Neutrophil (primary cell): ENCODE data around the gene ALDH16A1.

Experiments used
- H3K27ac ChIP-seq: fragments of 200-600 bp; sonication (generic); 2 replicates; pipeline ENCODE4 v1.5.1; 2016; ENCODE audit warnings: mild to moderate bottlenecking, moderate library complexity
- H3K27me3 ChIP-seq: fragments of 200-600 bp; sonication (generic); 2 replicates; pipeline ENCODE4 v1.6.0; 2016; ENCODE audit warnings: mild to moderate bottlenecking
- H3K36me3 ChIP-seq: fragments of 200-600 bp; sonication (generic); 2 replicates; pipeline ENCODE4 v1.5.1; 2017
- H3K4me1 ChIP-seq, 2 experiments: fragments of 200-600 bp in 1 of 2; sonication (generic) in 1 of 2; 1 replicate in 1 of 2; 2 replicates in 1 of 2; pipeline versions ENCODE4 v1.5.1 to v1.6.1; 2013 to 2016; ENCODE audit warnings: low read depth in 1 of 2, low read length in 1 of 2, mild to moderate bottlenecking in 1 of 2, moderate library complexity in 1 of 2; ENCODE audit not compliant: control insufficient read depth in 1 of 2, insufficient read depth in 1 of 2
- H3K4me3 ChIP-seq, 2 experiments: fragments of 200-600 bp in 1 of 2; sonication (generic) in 1 of 2; 1 replicate in 1 of 2; 2 replicates in 1 of 2; pipeline ENCODE4 v1.5.1; 2013 to 2016; ENCODE audit warnings: low read depth in 1 of 2, low read length in 1 of 2, mild to moderate bottlenecking in 1 of 2, moderate library complexity in 1 of 2
- H3K9me3 ChIP-seq: fragments of 200-600 bp; sonication (generic); 2 replicates; pipeline ENCODE4 v1.5.1; 2016
- CTCF ChIP-seq: fragments of 200-600 bp; sonication (generic); IDR thresholded peaks from 2 replicates; pipeline ENCODE4 v1.5.1; 2016; ENCODE audit warnings: antibody characterized with exemption

Gene ALDH16A1

GRCh38 chr19:49513746-49514118 lies 60.7 kb downstream of the ALDH16A1 start:
- no peak for TF ChIP-seq CTCF
- H3K36me3 ChIP-seq: peaks cover 44% of the 10 kb centered on the region
- H3K9me3 ChIP-seq: no peaks in the 10 kb centered on the region
- H3K27me3 ChIP-seq: no peaks in the 10 kb centered on the region
- H3K4me1 ChIP-seq: peaks cover 57 to 59% of the 10 kb centered on the region in 2 experiments
- peak overlapping the region; percentile 92 to 93 for H3K4me3 ChIP-seq
- peak overlapping the region; percentile 98 for H3K27ac ChIP-seq

- H3K4me3 ChIP-seq: peak overlapping the region; percentile 92 to 93
- H3K4me1 ChIP-seq: peaks cover 57 to 59% of the 10 kb centered on the region in 2 experiments
- H3K27ac ChIP-seq: peak overlapping the region; percentile 98
- H3K9me3 ChIP-seq: no peaks in the 10 kb centered on the region
- H3K36me3 ChIP-seq: peaks cover 47% of the 10 kb centered on the region
- TF ChIP-seq CTCF: no peak
- H3K27me3 ChIP-seq: no peaks in the 10 kb centered on the region
These were observed 61.1 kb downstream of the ALDH16A1 start for GRCh38 chr19:49514151-49514550.

GRCh38 chr19:49515767-49516166 lies 62.7 kb downstream of the ALDH16A1 start:
- H3K4me3 ChIP-seq: peak overlapping the region in 1 of 2 experiments; percentile 20
- H3K4me1 ChIP-seq: peaks cover 57 to 59% of the 10 kb centered on the region in 2 experiments
- H3K27me3 ChIP-seq: no peaks in the 10 kb centered on the region
- peak overlapping the region; percentile 83 for H3K27ac ChIP-seq
- H3K36me3 ChIP-seq: peaks cover 62% of the 10 kb centered on the region
- TF ChIP-seq CTCF: no peak
- H3K9me3 ChIP-seq: no peaks in the 10 kb centered on the region

- H3K27ac ChIP-seq: peak overlapping the region; percentile 83
- no peak for TF ChIP-seq CTCF
- peaks cover 81% of the 10 kb centered on the region for H3K36me3 ChIP-seq
- no peaks in the 10 kb centered on the region for H3K27me3 ChIP-seq
- H3K4me3 ChIP-seq: no peak overlapping the region
- H3K9me3 ChIP-seq: no peaks in the 10 kb centered on the region
- H3K4me1 ChIP-seq: peaks cover 42 to 45% of the 10 kb centered on the region in 2 experiments
These were observed 65.0 kb downstream of the ALDH16A1 start for GRCh38 chr19:49518033-49518432.
